MM.1S (cell line): ENCODE data around the gene C10orf120.

Experiments used
- DNase-seq: peaks from one replicate; pipeline ENCODE4 v3.0.0-alpha.2; 2015
- H2AFZ ChIP-seq: fragments of 300-600 bp; sonication (generic); 2 replicates; pipeline ENCODE4 v1.6.0; 2016; ENCODE audit warnings: antibody characterized with exemption, low read length
- H3F3A ChIP-seq: fragments of 300-600 bp; sonication (generic); 2 replicates; pipeline ENCODE4 v1.6.1; 2016; ENCODE audit warnings: mild to moderate bottlenecking, antibody characterized with exemption, low read length, moderate library complexity, mixed read lengths; ENCODE audit not compliant: insufficient read depth
- H3K27ac ChIP-seq: fragments of 300-600 bp; sonication (generic); 2 replicates; pipeline ENCODE4 v1.5.1; 2016; ENCODE audit warnings: mild to moderate bottlenecking, low read length
- H3K27me3 ChIP-seq: fragments of 300-600 bp; sonication (generic); replicated peaks from 2 replicates; pipeline ENCODE4 v1.6.0; 2016; ENCODE audit warnings: low read length; ENCODE audit not compliant: insufficient read depth
- H3K36me3 ChIP-seq: fragments of 300-600 bp; sonication (generic); replicated peaks from 2 replicates; pipeline ENCODE4 v1.6.1; 2016; ENCODE audit warnings: mild to moderate bottlenecking, low read length, mixed read lengths; ENCODE audit not compliant: insufficient read depth
- H3K4me1 ChIP-seq: fragments of 300-600 bp; sonication (generic); 2 replicates; pipeline ENCODE4 v1.6.1; 2016; ENCODE audit warnings: low read length, mixed read lengths
- H3K4me2 ChIP-seq: fragments of 300-600 bp; sonication (generic); 2 replicates; pipeline ENCODE4 v1.6.0; 2016; ENCODE audit warnings: low read depth, low read length
- H3K4me3 ChIP-seq: fragments of 300-600 bp; sonication (generic); 2 replicates; pipeline ENCODE4 v1.5.1; 2016; ENCODE audit warnings: low read length, mixed read lengths
- H3K79me2 ChIP-seq: fragments of 300-600 bp; sonication (generic); 2 replicates; pipeline ENCODE4 v1.6.1; 2016; ENCODE audit warnings: mixed run types, low read length, mixed read lengths
- H3K9ac ChIP-seq: fragments of 300-600 bp; sonication (generic); 2 replicates; pipeline ENCODE4 v1.6.1; 2016; ENCODE audit warnings: low read length, mixed read lengths
- H3K9me2 ChIP-seq: fragments of 300-600 bp; sonication (generic); replicated peaks from 2 replicates; pipeline ENCODE4 v1.6.1; 2016; ENCODE audit warnings: mild to moderate bottlenecking, low read length, mixed read lengths; ENCODE audit not compliant: insufficient read depth
- H3K9me3 ChIP-seq: fragments of 300-600 bp; sonication (generic); replicated peaks from 2 replicates; pipeline ENCODE4 v1.6.1; 2016; ENCODE audit warnings: mild to moderate bottlenecking, low read length, mixed read lengths; ENCODE audit not compliant: insufficient read depth
- H4K20me1 ChIP-seq: fragments of 300-600 bp; sonication (generic); 2 replicates; pipeline ENCODE4 v1.6.1; 2016; ENCODE audit warnings: mild to moderate bottlenecking, low read length, moderate library complexity, mixed read lengths; ENCODE audit not compliant: insufficient read depth
- EZH2 ChIP-seq: fragments of 300-600 bp; sonication (generic); optimal IDR thresholded peaks from 2 replicates; pipeline ENCODE3; 2017; ENCODE audit warnings: low read depth, mild to moderate bottlenecking, antibody characterized with exemption, low read length, mixed read lengths
- EZH2phosphoT487 ChIP-seq: fragments of 300-600 bp; sonication (generic); IDR thresholded peaks from 2 replicates; pipeline ENCODE4 v1.6.1; 2018; ENCODE audit warnings: antibody characterized with exemption, low read length
- TF ChIP-seq, protein P1 (sequence below): fragments of 300-600 bp; sonication (generic); IDR thresholded peaks from 2 replicates; pipeline ENCODE4 v1.5.1; 2016; ENCODE audit warnings: antibody characterized with exemption, low read length, mixed read lengths

C10orf120 gene

DNA sequence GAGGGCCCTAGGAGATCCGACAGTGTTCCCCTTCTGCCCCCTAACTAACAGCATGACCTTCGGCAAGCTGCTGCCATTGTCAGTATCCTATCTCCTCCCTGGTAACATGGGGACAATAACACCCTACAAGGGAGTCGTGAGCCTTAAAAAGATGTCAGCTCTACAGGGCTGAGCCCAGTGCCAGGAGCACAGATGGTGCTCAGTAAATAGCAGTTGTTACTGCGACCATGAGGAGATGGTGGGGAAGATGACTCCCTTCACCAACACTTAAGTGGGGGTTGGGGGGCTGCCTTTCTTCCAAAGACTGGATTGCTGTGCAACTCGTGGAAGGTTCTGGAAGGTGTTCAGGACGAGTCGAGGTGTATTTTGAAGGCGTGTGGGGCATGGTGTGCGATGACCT, 29.5 kb upstream of the C10orf120 start:
- H3K27ac ChIP-seq = no peak overlapping the region

GRCh38 chr10:122727426-122727825, 27.8 kb upstream of the C10orf120 start:
- H3K4me3 ChIP-seq = no peak overlapping the region
- H3K27ac ChIP-seq = no peak overlapping the region
- H2AFZ ChIP-seq = no peak overlapping the region
- H3K9ac ChIP-seq = no peak overlapping the region
- H3K4me2 ChIP-seq = no peak overlapping the region
- H3K9me2 ChIP-seq = no peaks in the 10 kb centered on the region
- DNase-seq = no peak
- H3K9me3 ChIP-seq = no peaks in the 10 kb centered on the region
- TF ChIP-seq EZH2phosphoT487 (no peak), EZH2 (no peak)
- TF ChIP-seq, protein P1, sequence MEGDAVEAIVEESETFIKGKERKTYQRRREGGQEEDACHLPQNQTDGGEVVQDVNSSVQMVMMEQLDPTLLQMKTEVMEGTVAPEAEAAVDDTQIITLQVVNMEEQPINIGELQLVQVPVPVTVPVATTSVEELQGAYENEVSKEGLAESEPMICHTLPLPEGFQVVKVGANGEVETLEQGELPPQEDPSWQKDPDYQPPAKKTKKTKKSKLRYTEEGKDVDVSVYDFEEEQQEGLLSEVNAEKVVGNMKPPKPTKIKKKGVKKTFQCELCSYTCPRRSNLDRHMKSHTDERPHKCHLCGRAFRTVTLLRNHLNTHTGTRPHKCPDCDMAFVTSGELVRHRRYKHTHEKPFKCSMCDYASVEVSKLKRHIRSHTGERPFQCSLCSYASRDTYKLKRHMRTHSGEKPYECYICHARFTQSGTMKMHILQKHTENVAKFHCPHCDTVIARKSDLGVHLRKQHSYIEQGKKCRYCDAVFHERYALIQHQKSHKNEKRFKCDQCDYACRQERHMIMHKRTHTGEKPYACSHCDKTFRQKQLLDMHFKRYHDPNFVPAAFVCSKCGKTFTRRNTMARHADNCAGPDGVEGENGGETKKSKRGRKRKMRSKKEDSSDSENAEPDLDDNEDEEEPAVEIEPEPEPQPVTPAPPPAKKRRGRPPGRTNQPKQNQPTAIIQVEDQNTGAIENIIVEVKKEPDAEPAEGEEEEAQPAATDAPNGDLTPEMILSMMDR = no peak
- no peaks in the 10 kb centered on the region for H3K79me2 ChIP-seq
- no peaks in the 10 kb centered on the region for H4K20me1 ChIP-seq
- H3K36me3 ChIP-seq = no peaks in the 10 kb centered on the region
- no peaks in the 10 kb centered on the region for H3K4me1 ChIP-seq
- no peaks in the 10 kb centered on the region for H3F3A ChIP-seq
- no peaks in the 10 kb centered on the region for H3K27me3 ChIP-seq

More for the DNA sequence above, 29.5 kb upstream of the C10orf120 start:
- Histone ChIP-seq H3K9ac (no peak overlapping the region), H2AFZ (no peak overlapping the region), H3K4me3 (no peak overlapping the region), H3K36me3 (no peaks in the 10 kb centered on the region), H3K4me1 (no peaks in the 10 kb centered on the region), H3K79me2 (no peaks in the 10 kb centered on the region), H3K27me3 (no peaks in the 10 kb centered on the region), H3F3A (no peaks in the 10 kb centered on the region), H3K4me2 (no peak overlapping the region), H3K9me3 (no peaks in the 10 kb centered on the region), H4K20me1 (no peaks in the 10 kb centered on the region), H3K9me2 (no peaks in the 10 kb centered on the region)
- TF ChIP-seq, protein P1 = no peak
- TF ChIP-seq EZH2 = no peak
- no peak for TF ChIP-seq EZH2phosphoT487
- no peak for DNase-seq

DNA sequence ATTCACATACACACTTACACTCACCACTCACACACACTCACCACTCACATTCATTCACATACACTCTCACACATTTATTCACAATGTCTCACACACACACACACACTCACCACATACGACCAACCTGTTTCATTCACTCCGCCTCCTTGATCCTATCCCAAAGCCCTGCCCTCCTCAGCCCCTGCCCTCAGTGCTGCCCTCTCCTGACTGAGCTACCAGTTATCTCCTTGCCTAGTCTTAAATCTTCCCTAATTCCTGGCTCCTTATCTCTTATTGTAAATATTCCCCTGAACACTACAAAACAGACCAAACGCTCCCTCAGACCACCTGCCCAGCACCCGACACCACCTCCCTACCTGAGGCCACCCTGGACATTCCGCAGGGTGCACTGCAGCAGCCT, 26.1 kb upstream of the C10orf120 start:
- Histone ChIP-seq H3K9me3 (no peaks in the 10 kb centered on the region), H3K4me1 (no peaks in the 10 kb centered on the region; the same call in 1 of the 2 replicates), H3K79me2 (no peaks in the 10 kb centered on the region), H4K20me1 (no peaks in the 10 kb centered on the region), H2AFZ (no peak overlapping the region), H3K27me3 (no peaks in the 10 kb centered on the region), H3K9ac (no peak overlapping the region), H3K9me2 (no peaks in the 10 kb centered on the region), H3K27ac (no peak overlapping the region), H3K4me3 (no peak overlapping the region), H3F3A (no peaks in the 10 kb centered on the region), H3K36me3 (no peaks in the 10 kb centered on the region), H3K4me2 (no peak overlapping the region)
- no peak for TF ChIP-seq EZH2phosphoT487
- TF ChIP-seq, protein P1 = no peak
- TF ChIP-seq EZH2 = no peak
- DNase-seq = no peak

GRCh38 chr10:122725006-122725405, 25.4 kb upstream of the C10orf120 start:
- Histone ChIP-seq H3K79me2 (no peaks in the 10 kb centered on the region), H3K36me3 (no peaks in the 10 kb centered on the region)
- DNase-seq = no peak

More at GRCh38 chr10:122725006-122725405, 25.4 kb upstream of the C10orf120 start:
- Histone ChIP-seq H3K4me1 (no peaks in the 10 kb centered on the region; the same call in 1 of the 2 replicates), H3K4me2 (no peak overlapping the region), H4K20me1 (no peaks in the 10 kb centered on the region), H2AFZ (no peak overlapping the region), H3F3A (no peaks in the 10 kb centered on the region), H3K9me3 (no peaks in the 10 kb centered on the region), H3K27ac (no peak overlapping the region), H3K9me2 (no peaks in the 10 kb centered on the region), H3K27me3 (no peaks in the 10 kb centered on the region), H3K9ac (no peak overlapping the region), H3K4me3 (no peak overlapping the region)
- no peak for TF ChIP-seq EZH2
- TF ChIP-seq, protein P1 = no peak
- TF ChIP-seq EZH2phosphoT487 = no peak
